Activated naive CD8-positive, alpha-beta T cell (primary cell): ENCODE results near the gene CAMKK2.
A peak's percentile ranks its signal among the peaks of the same experiment; 100 is the strongest.

Experiments used
- H3K27ac Mint-ChIP-seq: one replicate; pipeline ENCODE4 v1.8.0; 2021; ENCODE audit warnings: mixed read lengths
- H3K27me3 Mint-ChIP-seq: one replicate; pipeline ENCODE4 v1.8.0; 2021; ENCODE audit warnings: mixed read lengths
- H3K36me3 Mint-ChIP-seq: one replicate; pipeline ENCODE4 v1.8.0; 2021; ENCODE audit warnings: mixed read lengths
- H3K4me1 Mint-ChIP-seq: one replicate; pipeline ENCODE4 v1.8.0; 2021; ENCODE audit warnings: low read depth, mixed read lengths
- H3K4me3 Mint-ChIP-seq: one replicate; pipeline ENCODE4 v1.8.0; 2021; ENCODE audit warnings: mild to moderate bottlenecking, mixed read lengths
- H3K9me3 Mint-ChIP-seq: one replicate; pipeline ENCODE4 v1.8.0; 2021; ENCODE audit warnings: low read depth, mixed read lengths

The CAMKK2 gene

GRCh38 chr12:121296618-121297434 lies at the start of gene CAMKK2:
CAMKK2 (minus strand) TSS chr12:121296709; CDS start chr12:121274526, 22,183 bp downstream.
- peaks cover 21% of the 10 kb centered on the region for H3K4me1 Mint-ChIP-seq
- no peaks in the 10 kb centered on the region for H3K9me3 Mint-ChIP-seq
- H3K4me3 Mint-ChIP-seq, result peak within 1 kb of the TSS; percentile 91
- H3K27ac Mint-ChIP-seq, result peak within 1 kb of the TSS; percentile 72
- peaks cover 2% of the 10 kb centered on the region for H3K36me3 Mint-ChIP-seq
- no peaks in the 10 kb centered on the region for H3K27me3 Mint-ChIP-seq

GRCh38 chr12:121345151-121345815 lies 48.8 kb upstream of the CAMKK2 start:
- H3K4me1 Mint-ChIP-seq, result peaks cover 28% of the 10 kb centered on the region
- peaks cover 8% of the 10 kb centered on the region for H3K36me3 Mint-ChIP-seq
- no peak overlapping the region for H3K27ac Mint-ChIP-seq
- H3K27me3 Mint-ChIP-seq, result no peaks in the 10 kb centered on the region
- no peaks in the 10 kb centered on the region for H3K9me3 Mint-ChIP-seq
- H3K4me3 Mint-ChIP-seq, result no peak overlapping the region

GRCh38 chr12:121344506-121344905 lies 48.0 kb upstream of the CAMKK2 start:
- H3K4me1 Mint-ChIP-seq, result peaks cover 24% of the 10 kb centered on the region
- H3K27ac Mint-ChIP-seq, result no peak overlapping the region
- H3K4me3 Mint-ChIP-seq, result no peak overlapping the region
- H3K9me3 Mint-ChIP-seq, result no peaks in the 10 kb centered on the region
- peaks cover 8% of the 10 kb centered on the region for H3K36me3 Mint-ChIP-seq
- H3K27me3 Mint-ChIP-seq, result no peaks in the 10 kb centered on the region

- Mint-ChIP-seq H3K27me3 (no peaks in the 10 kb centered on the region), H3K4me1 (peaks cover 3% of the 10 kb centered on the region), H3K27ac (no peak overlapping the region), H3K9me3 (no peaks in the 10 kb centered on the region), H3K36me3 (peaks cover 3% of the 10 kb centered on the region), H3K4me3 (no peak overlapping the region)
Measured at GRCh38 chr12:121337416-121337815, 40.9 kb upstream of the CAMKK2 start.

- H3K27ac Mint-ChIP-seq, result no peak overlapping the region
- H3K9me3 Mint-ChIP-seq, result no peaks in the 10 kb centered on the region
- no peaks in the 10 kb centered on the region for H3K27me3 Mint-ChIP-seq
- no peak overlapping the region for H3K4me3 Mint-ChIP-seq
- H3K4me1 Mint-ChIP-seq, result peaks cover 3% of the 10 kb centered on the region
- H3K36me3 Mint-ChIP-seq, result peaks cover 5% of the 10 kb centered on the region
Measured at GRCh38 chr12:121334513-121335343, 38.2 kb upstream of the CAMKK2 start.

GRCh38 chr12:121333747-121334146 lies 37.2 kb upstream of the CAMKK2 start:
- H3K27me3 Mint-ChIP-seq, result no peaks in the 10 kb centered on the region
- no peaks in the 10 kb centered on the region for H3K9me3 Mint-ChIP-seq
- H3K36me3 Mint-ChIP-seq, result peaks cover 5% of the 10 kb centered on the region
- peaks cover 3% of the 10 kb centered on the region for H3K4me1 Mint-ChIP-seq
- no peak overlapping the region for H3K27ac Mint-ChIP-seq
- no peak overlapping the region for H3K4me3 Mint-ChIP-seq

- H3K9me3 Mint-ChIP-seq, result no peaks in the 10 kb centered on the region
- H3K36me3 Mint-ChIP-seq, result peaks cover 8% of the 10 kb centered on the region
Measured at GRCh38 chr12:121331248-121331647, 34.7 kb upstream of the CAMKK2 start.

GRCh38 chr12:121330692-121331091 lies 34.2 kb upstream of the CAMKK2 start:
- Mint-ChIP-seq H3K36me3 (peaks cover 8% of the 10 kb centered on the region), H3K27me3 (no peaks in the 10 kb centered on the region), H3K4me3 (no peak overlapping the region)

More at GRCh38 chr12:121331248-121331647, 34.7 kb upstream of the CAMKK2 start:
- Mint-ChIP-seq H3K4me1 (peaks cover 3% of the 10 kb centered on the region), H3K4me3 (no peak overlapping the region), H3K27me3 (no peaks in the 10 kb centered on the region), H3K27ac (no peak overlapping the region)

GRCh38 chr12:121330195-121330594 lies 33.7 kb upstream of the CAMKK2 start:
- Mint-ChIP-seq H3K27me3 (no peaks in the 10 kb centered on the region), H3K9me3 (no peaks in the 10 kb centered on the region), H3K4me1 (peaks cover 3% of the 10 kb centered on the region), H3K36me3 (peaks cover 8% of the 10 kb centered on the region), H3K27ac (no peak overlapping the region), H3K4me3 (no peak overlapping the region)

More at GRCh38 chr12:121330692-121331091, 34.2 kb upstream of the CAMKK2 start:
- Mint-ChIP-seq H3K27ac (no peak overlapping the region), H3K9me3 (no peaks in the 10 kb centered on the region), H3K4me1 (peaks cover 3% of the 10 kb centered on the region)

- no peaks in the 10 kb centered on the region for H3K9me3 Mint-ChIP-seq
Measured at GRCh38 chr12:121328620-121329019, 32.1 kb upstream of the CAMKK2 start.

GRCh38 chr12:121326996-121327674 lies 30.6 kb upstream of the CAMKK2 start:
- no peaks in the 10 kb centered on the region for H3K9me3 Mint-ChIP-seq
- no peak overlapping the region for H3K4me3 Mint-ChIP-seq
- peak overlapping the region; percentile 34 for H3K27ac Mint-ChIP-seq
- H3K4me1 Mint-ChIP-seq, result no peaks in the 10 kb centered on the region
- H3K36me3 Mint-ChIP-seq, result peaks cover 6% of the 10 kb centered on the region
- H3K27me3 Mint-ChIP-seq, result no peaks in the 10 kb centered on the region

More at GRCh38 chr12:121328620-121329019, 32.1 kb upstream of the CAMKK2 start:
- no peaks in the 10 kb centered on the region for H3K4me1 Mint-ChIP-seq
- peaks cover 6% of the 10 kb centered on the region for H3K36me3 Mint-ChIP-seq
- no peaks in the 10 kb centered on the region for H3K27me3 Mint-ChIP-seq
- no peak overlapping the region for H3K4me3 Mint-ChIP-seq
- H3K27ac Mint-ChIP-seq, result no peak overlapping the region

GRCh38 chr12:121325922-121326396 lies 29.4 kb upstream of the CAMKK2 start:
- Mint-ChIP-seq H3K4me1 (no peaks in the 10 kb centered on the region), H3K36me3 (peaks cover 4% of the 10 kb centered on the region), H3K27me3 (no peaks in the 10 kb centered on the region), H3K9me3 (no peaks in the 10 kb centered on the region), H3K4me3 (no peak overlapping the region), H3K27ac (no peak overlapping the region)

- Mint-ChIP-seq H3K27me3 (no peaks in the 10 kb centered on the region), H3K4me3 (no peak overlapping the region), H3K9me3 (no peaks in the 10 kb centered on the region), H3K27ac (no peak overlapping the region), H3K36me3 (peaks cover 4% of the 10 kb centered on the region), H3K4me1 (no peaks in the 10 kb centered on the region)
Measured at GRCh38 chr12:121323908-121324307, 27.4 kb upstream of the CAMKK2 start.

- H3K27ac Mint-ChIP-seq, result no peak overlapping the region
- no peaks in the 10 kb centered on the region for H3K9me3 Mint-ChIP-seq
- H3K4me1 Mint-ChIP-seq, result peaks cover 25% of the 10 kb centered on the region
- H3K27me3 Mint-ChIP-seq, result no peaks in the 10 kb centered on the region
- H3K36me3 Mint-ChIP-seq, result peaks cover 14% of the 10 kb centered on the region
- no peak overlapping the region for H3K4me3 Mint-ChIP-seq
Measured at GRCh38 chr12:121318121-121318520, 21.6 kb upstream of the CAMKK2 start.
